Panc1 (cell line): ENCODE measurements around the gene DLG2. TPM values are rescaled to one million over a fixed set of nuclear protein-coding genes. Genes with fewer than 3 reads are reported as not detected.
A peak's percentile ranks its signal among the peaks of the same experiment; 100 is the strongest.

Experiments
- ATAC-seq: fragments of 200-7000 bp; cut with Tn5 transposase; 2 replicates; pipeline ENCODE4 v1.9.1; 2020; ENCODE audit warnings: mild to moderate bottlenecking, moderate library complexity
- BruUV-seq: library from RNA; stranded (reverse); fragments of 400-500 nt; replicated peaks from 2 replicates; lab custom pipeline; 2021; lab: Mats Ljungman, UMichigan
- CTCF ChIA-PET: fragments of 300-600 bp; sonication (Branson Sonifier 250); formaldehyde crosslinking; loops from one replicate; lab custom pipeline; 2022; ENCODE audit warnings: antibody characterized with exemption; lab: Charles Lee
- POLR2A ChIA-PET: fragments of 300-600 bp; sonication (Branson Sonifier 250); formaldehyde crosslinking; loops from one replicate; lab custom pipeline; 2022; ENCODE audit warnings: antibody characterized with exemption; lab: Charles Lee
- DNase-seq: peaks from one replicate; pipeline ENCODE4 v3.0.0-alpha.2; 2010; ENCODE audit warnings: low read depth, low spot score
- H3K27ac ChIP-seq: 2 replicates; pipeline ENCODE4 v1.5.1; 2011; ENCODE audit warnings: mild to moderate bottlenecking, low read length, inconsistent platforms
- H3K27me3 ChIP-seq: fragments of 200-500 bp; sonication (Bioruptor generic); 2 replicates; pipeline ENCODE4 v1.6.0; 2014; ENCODE audit warnings: low read length, inconsistent platforms; ENCODE audit not compliant: control insufficient read depth, insufficient read depth
- H3K36me3 ChIP-seq: fragments of 200-500 bp; sonication (Bioruptor generic); 2 replicates; pipeline ENCODE4 v1.5.1; 2014; ENCODE audit warnings: inconsistent platforms, mild to moderate bottlenecking, low read length, moderate library complexity; ENCODE audit not compliant: control insufficient read depth, insufficient read depth
- H3K4me1 ChIP-seq: 2 replicates; pipeline ENCODE4 v1.5.1; 2011; ENCODE audit warnings: inconsistent platforms, mild to moderate bottlenecking, low read length, moderate library complexity; ENCODE audit not compliant: control insufficient read depth, insufficient read depth
- H3K4me3 ChIP-seq, 2 experiments: 2 replicates each; pipeline ENCODE4 v1.5.1; 2011 to 2012; ENCODE audit warnings: low read depth in 2 of 2, low read length in 2 of 2, mild to moderate bottlenecking in 2 of 2, inconsistent platforms in 1 of 2, moderate library complexity in 1 of 2
- H3K9me3 ChIP-seq: fragments of 200-500 bp; sonication (Bioruptor generic); 2 replicates; pipeline ENCODE4 v1.5.1; 2014; ENCODE audit warnings: low read depth, mild to moderate bottlenecking, inconsistent platforms, low read length, moderate library complexity; ENCODE audit not compliant: control insufficient read depth, insufficient read depth
- CTCF ChIP-seq: fragments of 450-650 bp; IDR thresholded peaks from 2 replicates; pipeline ENCODE4 v1.5.1; 2017; ENCODE audit warnings: mild to moderate bottlenecking
- POLR2AphosphoS5 ChIP-seq: IDR thresholded peaks from 2 replicates; pipeline ENCODE4 v1.6.1; 2012; ENCODE audit warnings: mild to moderate bottlenecking, low read depth, low read length, moderate library complexity
- SIN3A ChIP-seq: IDR thresholded peaks from 2 replicates; pipeline ENCODE4 v1.6.1; 2012; ENCODE audit warnings: low read depth, mild to moderate bottlenecking, low read length, moderate library complexity, borderline replicate concordance; ENCODE audit not compliant: insufficient read depth
- TCF7L2 ChIP-seq: IDR thresholded peaks from 2 replicates; pipeline ENCODE4 v1.6.1; 2011; ENCODE audit warnings: mild to moderate bottlenecking, low read depth, low read length, inconsistent platforms
- in situ Hi-C: cut with HindIII; loops from 2 replicates; pipeline ENCODE4 v1.10.0; 2016; ENCODE audit warnings: low sequenced_read_pairs, low pct_unique_long_range_greater_than_20kb
- intact Hi-C: fragments of 100-400 bp; cut with micrococcal nuclease; formaldehyde crosslinking; loops from one replicate; pipeline ENCODE4 v1.10.0; 2022; ENCODE audit not compliant: unreplicated experiment
- total RNA-seq: library from RNA; stranded (reverse); gene quantifications from one replicate; pipeline ENCODE4 v1.2.1, GENCODE V29; 2021; ENCODE audit not compliant: unreplicated experiment
- TF ChIP-seq, protein P1 (sequence below), 2 experiments: IDR thresholded peaks; 2 replicates each; pipeline ENCODE4 v1.6.1; 2011 to 2012; ENCODE audit warnings: low read depth in 2 of 2, control low read depth in 1 of 2, low read length in 1 of 2, mild to moderate bottlenecking in 1 of 2, moderate library complexity in 1 of 2; ENCODE audit not compliant: insufficient read depth in 1 of 2

DLG2 gene
- total RNA-seq, 1 experiment from 2014 or later: 4.2 TPM

DNA sequence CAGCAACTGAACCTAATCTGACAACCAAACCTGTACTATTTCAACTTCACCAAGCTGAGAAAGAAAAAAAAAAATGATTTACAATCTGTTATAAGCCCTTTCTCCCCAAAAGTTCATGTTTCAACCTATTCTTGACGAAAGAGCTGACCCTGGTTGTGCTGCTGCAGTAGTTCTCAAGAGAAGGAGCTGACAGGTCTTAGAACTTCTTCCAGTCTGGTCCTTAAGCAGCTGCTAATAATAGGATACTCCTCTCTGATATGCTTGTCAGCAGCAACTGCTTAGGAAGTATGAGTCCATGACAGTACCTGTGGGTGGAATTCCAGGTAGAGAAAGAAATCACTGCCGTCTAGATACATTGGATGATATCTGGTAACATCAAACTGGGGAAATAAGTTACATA, 1605.9 kb downstream of the DLG2 start:
- Histone ChIP-seq H3K27ac (no peak overlapping the region), H3K27me3 (no peaks in the 10 kb centered on the region), H3K36me3 (no peaks in the 10 kb centered on the region), H3K9me3 (no peaks in the 10 kb centered on the region; the same call in 1 of the 2 replicates), H3K4me3 (no peak overlapping the region), H3K4me1 (no peaks in the 10 kb centered on the region)
- TF ChIP-seq TCF7L2 (no peak), POLR2AphosphoS5 (no peak), SIN3A (no peak), CTCF (no peak)
- TF ChIP-seq, protein P1, sequence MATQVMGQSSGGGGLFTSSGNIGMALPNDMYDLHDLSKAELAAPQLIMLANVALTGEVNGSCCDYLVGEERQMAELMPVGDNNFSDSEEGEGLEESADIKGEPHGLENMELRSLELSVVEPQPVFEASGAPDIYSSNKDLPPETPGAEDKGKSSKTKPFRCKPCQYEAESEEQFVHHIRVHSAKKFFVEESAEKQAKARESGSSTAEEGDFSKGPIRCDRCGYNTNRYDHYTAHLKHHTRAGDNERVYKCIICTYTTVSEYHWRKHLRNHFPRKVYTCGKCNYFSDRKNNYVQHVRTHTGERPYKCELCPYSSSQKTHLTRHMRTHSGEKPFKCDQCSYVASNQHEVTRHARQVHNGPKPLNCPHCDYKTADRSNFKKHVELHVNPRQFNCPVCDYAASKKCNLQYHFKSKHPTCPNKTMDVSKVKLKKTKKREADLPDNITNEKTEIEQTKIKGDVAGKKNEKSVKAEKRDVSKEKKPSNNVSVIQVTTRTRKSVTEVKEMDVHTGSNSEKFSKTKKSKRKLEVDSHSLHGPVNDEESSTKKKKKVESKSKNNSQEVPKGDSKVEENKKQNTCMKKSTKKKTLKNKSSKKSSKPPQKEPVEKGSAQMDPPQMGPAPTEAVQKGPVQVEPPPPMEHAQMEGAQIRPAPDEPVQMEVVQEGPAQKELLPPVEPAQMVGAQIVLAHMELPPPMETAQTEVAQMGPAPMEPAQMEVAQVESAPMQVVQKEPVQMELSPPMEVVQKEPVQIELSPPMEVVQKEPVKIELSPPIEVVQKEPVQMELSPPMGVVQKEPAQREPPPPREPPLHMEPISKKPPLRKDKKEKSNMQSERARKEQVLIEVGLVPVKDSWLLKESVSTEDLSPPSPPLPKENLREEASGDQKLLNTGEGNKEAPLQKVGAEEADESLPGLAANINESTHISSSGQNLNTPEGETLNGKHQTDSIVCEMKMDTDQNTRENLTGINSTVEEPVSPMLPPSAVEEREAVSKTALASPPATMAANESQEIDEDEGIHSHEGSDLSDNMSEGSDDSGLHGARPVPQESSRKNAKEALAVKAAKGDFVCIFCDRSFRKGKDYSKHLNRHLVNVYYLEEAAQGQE (IDR thresholded peaks at IDR 0.05; ENCODE audit: insufficient read depth in 1 of 2, low read depth in 2 of 2, low read length in 1 of 2): no peak
- DNase-seq: no peak
- ChIA-PET POLR2A (interaction anchor here (0.7 kb wide), 1 partner anchor 38 kb away, joined by 4 read pairs; no protein-coding TSS in a partner anchor), CTCF (no interaction called here)
- in situ Hi-C loops (no loop called here), intact Hi-C loops (no loop called here)
- no peak for ATAC-seq
- BruUV-seq: no TSS peak

- ATAC-seq: no peak
- CTCF ChIA-PET: no interaction called here
Measured at GRCh38 chr11:84019571-84020194, 1607.5 kb downstream of the DLG2 start.

More at GRCh38 chr11:84019571-84020194, 1607.5 kb downstream of the DLG2 start:
- DNase-seq: peak; percentile 4
- no TSS peak for BruUV-seq
- no peaks in the 10 kb centered on the region; the same call in 1 of the 2 replicates for H3K9me3 ChIP-seq
- H3K27ac ChIP-seq: no peak overlapping the region
- POLR2A ChIA-PET: no interaction called here
- H3K36me3 ChIP-seq: no peaks in the 10 kb centered on the region
- in situ Hi-C loops (no loop called here), intact Hi-C loops (no loop called here)
- H3K27me3 ChIP-seq: no peaks in the 10 kb centered on the region
- TF ChIP-seq POLR2AphosphoS5 (no peak), TCF7L2 (no peak), CTCF (no peak), SIN3A (no peak)
- TF ChIP-seq, protein P1 (IDR thresholded peaks at IDR 0.05; ENCODE audit: insufficient read depth in 1 of 2, low read depth in 2 of 2, low read length in 1 of 2): no peak
- no peaks in the 10 kb centered on the region for H3K4me1 ChIP-seq
- H3K4me3 ChIP-seq: no peak overlapping the region
